Activated B cell treated with CpG ODN at 0.5 μM for 24 hours (primary cell): ENCODE data around the gene SLIT3. TPM values are rescaled to one million over a fixed set of nuclear protein-coding genes. Genes with fewer than 3 reads are reported as not detected.

Source experiments
- ATAC-seq: fragments of 200-7000 bp; cut with Tn5 transposase; one replicate; pipeline ENCODE4 v1.10.0; 2021; ENCODE audit warnings: low read depth, mild to moderate bottlenecking, moderate library complexity
- CTCF ChIA-PET: fragments of 350-600 bp; sonication (Branson Sonifier 250); formaldehyde crosslinking; loops from one replicate; lab custom pipeline; 2021; ENCODE audit warnings: antibody characterized with exemption; lab: Charles Lee
- POLR2A ChIA-PET: fragments of 350-600 bp; sonication (Branson Sonifier 250); formaldehyde crosslinking; loops from one replicate; lab custom pipeline; 2021; ENCODE audit warnings: antibody characterized with exemption; lab: Charles Lee
- DNase-seq: peaks from one replicate; pipeline ENCODE4 v3.0.0; 2022
- H3K27ac Mint-ChIP-seq: one replicate; pipeline ENCODE4 v1.8.0; 2020; ENCODE audit warnings: mixed read lengths
- H3K27me3 Mint-ChIP-seq: one replicate; pipeline ENCODE4 v1.8.0; 2021; ENCODE audit warnings: mixed read lengths
- H3K36me3 Mint-ChIP-seq: one replicate; pipeline ENCODE4 v1.8.0; 2021; ENCODE audit warnings: low read depth, mixed read lengths
- H3K4me1 Mint-ChIP-seq: one replicate; pipeline ENCODE4 v1.8.0; 2021; ENCODE audit warnings: mixed read lengths
- H3K4me3 Mint-ChIP-seq: one replicate; pipeline ENCODE4 v1.8.0; 2020; ENCODE audit warnings: mild to moderate bottlenecking, mixed read lengths
- H3K9me3 Mint-ChIP-seq: one replicate; pipeline ENCODE4 v1.8.0; 2020; ENCODE audit warnings: mixed read lengths
- CTCF ChIP-seq: fragments of 200-600 bp; IDR thresholded peaks from one replicate; pipeline ENCODE4 v1.8.0; 2022; ENCODE audit warnings: antibody characterized with exemption, mild to moderate bottlenecking
- intact Hi-C: fragments of 100-400 bp; cut with micrococcal nuclease; formaldehyde crosslinking; loops from one replicate; pipeline ENCODE4 v1.15.1; 2024
- total RNA-seq: library from RNA; stranded (reverse); gene quantifications from 2 replicates; pipeline ENCODE4 v1.2.3, GENCODE V29; 2022

Gene SLIT3
- total RNA-seq, 1 donor from 2014 or later: not detected

- Mint-ChIP-seq H3K27ac (no peak overlapping the region), H3K9me3 (no peaks in the 10 kb centered on the region), H3K4me3 (no peak overlapping the region), H3K4me1 (no peaks in the 10 kb centered on the region), H3K27me3 (peaks cover 20% of the 10 kb centered on the region), H3K36me3 (no peaks in the 10 kb centered on the region)
- ATAC-seq: no peak
- ChIA-PET POLR2A (no interaction called here), CTCF (no interaction called here)
- TF ChIP-seq CTCF: no peak
- intact Hi-C loops: no loop called here
- no peak for DNase-seq
Observed at GRCh38 chr5:168853972-168854371, 447.0 kb downstream of the SLIT3 start.

GRCh38 chr5:168852329-168852728 is 448.6 kb downstream of the SLIT3 start:
- ChIA-PET POLR2A (no interaction called here), CTCF (no interaction called here)
- no peak for ATAC-seq
- H3K9me3 Mint-ChIP-seq: no peaks in the 10 kb centered on the region
- intact Hi-C loops: no loop called here
- H3K4me3 Mint-ChIP-seq: no peak overlapping the region
- DNase-seq: no peak
- no peak for TF ChIP-seq CTCF
- no peaks in the 10 kb centered on the region for H3K36me3 Mint-ChIP-seq
- H3K27me3 Mint-ChIP-seq: peaks cover 15% of the 10 kb centered on the region
- no peaks in the 10 kb centered on the region for H3K4me1 Mint-ChIP-seq
- no peak overlapping the region for H3K27ac Mint-ChIP-seq

- Mint-ChIP-seq H3K4me1 (no peaks in the 10 kb centered on the region), H3K4me3 (no peak overlapping the region), H3K9me3 (no peaks in the 10 kb centered on the region), H3K27me3 (peaks cover 15% of the 10 kb centered on the region), H3K36me3 (no peaks in the 10 kb centered on the region), H3K27ac (no peak overlapping the region)
- ChIA-PET POLR2A (no interaction called here), CTCF (no interaction called here)
- ATAC-seq (no peak), DNase-seq (no peak)
- intact Hi-C loops: no loop called here
- no peak for TF ChIP-seq CTCF
Observed at GRCh38 chr5:168851902-168852321, 449.0 kb downstream of the SLIT3 start.

DNA sequence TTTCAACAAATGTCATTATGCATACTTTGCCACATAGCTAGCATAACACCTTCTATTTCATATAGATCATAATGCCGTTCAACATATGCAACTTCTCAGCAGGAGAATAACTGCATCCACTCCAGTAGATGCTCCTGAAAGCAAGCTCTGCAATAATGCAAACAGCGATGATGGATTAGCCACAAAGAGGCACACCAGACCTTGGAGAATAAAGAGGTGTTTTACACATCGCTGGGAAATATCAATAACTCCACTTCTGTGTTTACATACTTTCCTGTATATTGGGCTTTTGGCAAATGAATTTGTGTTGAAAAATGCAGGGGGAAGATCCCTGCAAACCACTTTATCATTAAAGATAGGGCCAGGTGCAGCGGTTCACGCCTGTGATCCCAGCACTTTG is 450.3 kb downstream of the SLIT3 start:
- ATAC-seq: no peak
- no peak overlapping the region for H3K4me3 Mint-ChIP-seq
- TF ChIP-seq CTCF: no peak
- intact Hi-C loops: no loop called here
- H3K27ac Mint-ChIP-seq: no peak overlapping the region
- no peak for DNase-seq
- H3K9me3 Mint-ChIP-seq: no peaks in the 10 kb centered on the region
- POLR2A ChIA-PET: no interaction called here
- H3K4me1 Mint-ChIP-seq: no peaks in the 10 kb centered on the region
- H3K27me3 Mint-ChIP-seq: peaks cover 15% of the 10 kb centered on the region
- H3K36me3 Mint-ChIP-seq: no peaks in the 10 kb centered on the region
- CTCF ChIA-PET: no interaction called here

GRCh38 chr5:168848569-168848968 is 452.4 kb downstream of the SLIT3 start:
- no peaks in the 10 kb centered on the region for H3K36me3 Mint-ChIP-seq
- intact Hi-C loops: no loop called here

More at GRCh38 chr5:168848569-168848968, 452.4 kb downstream of the SLIT3 start:
- Mint-ChIP-seq H3K27me3 (peaks cover 13% of the 10 kb centered on the region), H3K4me1 (no peaks in the 10 kb centered on the region), H3K4me3 (no peak overlapping the region), H3K27ac (no peak overlapping the region), H3K9me3 (no peaks in the 10 kb centered on the region)
- ChIA-PET CTCF (no interaction called here), POLR2A (no interaction called here)
- no peak for DNase-seq
- no peak for TF ChIP-seq CTCF
- no peak for ATAC-seq
